Measurements from ENCODE around the gene IL7R. TPM values are rescaled to one million over a fixed set of nuclear protein-coding genes. Genes with fewer than 3 reads are reported as not detected.

IL7R gene
- total and polyA plus RNA-seq, 9 donors, result 0.28 to 11.3 (median 3.2) TPM

DNA sequence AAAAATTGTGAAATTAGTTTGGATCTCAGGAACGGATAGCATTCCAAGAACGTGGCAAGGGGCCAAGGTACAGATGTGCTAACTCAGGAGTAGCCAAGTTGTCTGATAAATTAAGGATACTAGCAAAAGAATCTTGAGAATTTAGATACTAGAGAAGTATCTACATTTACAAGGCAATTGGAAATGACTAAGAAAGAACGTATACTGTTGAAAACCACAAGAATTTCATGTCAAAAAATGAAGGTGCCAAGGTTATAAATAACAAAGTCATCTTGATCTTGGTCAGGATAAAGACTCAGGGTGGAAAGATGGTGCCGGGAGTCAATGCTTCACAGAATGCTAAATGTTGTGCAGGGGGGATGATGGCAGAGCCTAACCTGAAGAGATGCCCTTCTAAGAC, 62.5 kb downstream of the IL7R start:
- TF ChIP-seq EP300 (IDR thresholded peaks at IDR 0.05), result no peak
- TF ChIP-seq POLR2A (IDR thresholded peaks at IDR 0.05), result no peak
- TF ChIP-seq, protein P1, sequence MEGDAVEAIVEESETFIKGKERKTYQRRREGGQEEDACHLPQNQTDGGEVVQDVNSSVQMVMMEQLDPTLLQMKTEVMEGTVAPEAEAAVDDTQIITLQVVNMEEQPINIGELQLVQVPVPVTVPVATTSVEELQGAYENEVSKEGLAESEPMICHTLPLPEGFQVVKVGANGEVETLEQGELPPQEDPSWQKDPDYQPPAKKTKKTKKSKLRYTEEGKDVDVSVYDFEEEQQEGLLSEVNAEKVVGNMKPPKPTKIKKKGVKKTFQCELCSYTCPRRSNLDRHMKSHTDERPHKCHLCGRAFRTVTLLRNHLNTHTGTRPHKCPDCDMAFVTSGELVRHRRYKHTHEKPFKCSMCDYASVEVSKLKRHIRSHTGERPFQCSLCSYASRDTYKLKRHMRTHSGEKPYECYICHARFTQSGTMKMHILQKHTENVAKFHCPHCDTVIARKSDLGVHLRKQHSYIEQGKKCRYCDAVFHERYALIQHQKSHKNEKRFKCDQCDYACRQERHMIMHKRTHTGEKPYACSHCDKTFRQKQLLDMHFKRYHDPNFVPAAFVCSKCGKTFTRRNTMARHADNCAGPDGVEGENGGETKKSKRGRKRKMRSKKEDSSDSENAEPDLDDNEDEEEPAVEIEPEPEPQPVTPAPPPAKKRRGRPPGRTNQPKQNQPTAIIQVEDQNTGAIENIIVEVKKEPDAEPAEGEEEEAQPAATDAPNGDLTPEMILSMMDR (IDR thresholded peaks at IDR 0.05), result no peak
- Histone ChIP-seq H3K36me3 (no peaks in the 10 kb centered on the region), H3K4me3 (no peak overlapping the region), H3K27me3 (no peaks in the 10 kb centered on the region), H3K4me1 (ENCODE audit: insufficient read depth) (no peaks in the 10 kb centered on the region), H3K27ac (no peak overlapping the region), H3K9me3 (no peaks in the 10 kb centered on the region)
- intact Hi-C loops (cut with DNase I), result no loop called here
- 11 to 16% (median 14%) methylated on average over 4 of the region's 4 CpGs for WGBS, 3 donors
- no peak for DNase-seq

DNA sequence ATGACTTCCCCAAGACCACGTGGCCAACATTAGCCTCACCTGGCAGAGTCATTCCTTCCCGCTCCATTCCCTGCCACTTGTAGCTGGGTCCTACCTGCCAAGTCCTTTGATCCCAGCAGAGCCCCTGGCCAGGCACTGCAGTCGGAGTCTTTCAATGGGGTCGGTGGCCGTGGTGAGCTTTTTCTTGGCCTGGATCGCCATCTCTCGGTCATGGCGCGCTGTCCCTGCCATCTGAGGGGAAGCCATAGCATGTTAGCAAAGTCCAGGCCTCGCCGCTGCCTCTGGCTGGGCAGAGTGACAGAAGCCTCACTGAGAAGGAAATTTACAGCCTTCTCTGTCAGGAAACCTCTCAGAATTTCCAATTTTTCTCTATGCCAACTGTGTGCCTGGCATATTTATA, 64.2 kb downstream of the IL7R start:
- intact Hi-C loops (cut with DNase I), result loop anchor here in 1 of 4 donors (10.0 kb wide), 2 partner anchors 146 to 306 kb away; partner anchors contain the start of gene SPEF2

DNA sequence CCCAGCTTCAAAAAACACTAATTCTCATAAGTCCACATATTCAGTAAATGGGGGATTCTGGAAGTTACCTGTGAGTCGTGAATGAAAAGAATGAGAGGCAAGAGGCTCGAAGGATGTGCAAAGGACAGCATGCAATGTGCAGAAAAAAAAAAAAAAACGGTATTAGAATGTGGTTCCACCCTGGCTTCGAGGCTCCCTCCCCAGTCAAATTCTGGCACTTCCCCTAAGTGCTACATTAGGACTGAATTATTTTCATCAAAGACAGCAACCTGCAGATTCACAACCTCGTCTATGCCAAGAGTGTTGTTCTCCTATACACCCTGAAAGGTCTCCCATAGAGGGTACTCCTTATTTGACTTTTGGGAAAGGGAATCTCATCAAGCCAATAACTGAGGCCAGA, 65.2 kb downstream of the IL7R start:
- no peak for TF ChIP-seq POLR2A (IDR thresholded peaks at IDR 0.05)
- TF ChIP-seq, protein P1 (IDR thresholded peaks at IDR 0.05), result no peak
- TF ChIP-seq EP300 (IDR thresholded peaks at IDR 0.05), result no peak
- intact Hi-C loops (cut with DNase I), result loop anchor here in 1 of 4 donors (10.0 kb wide), 2 partner anchors 147 to 307 kb away; partner anchors contain the start of gene SPEF2
- Histone ChIP-seq H3K27ac (no peak overlapping the region), H3K4me1 (ENCODE audit: insufficient read depth) (no peaks in the 10 kb centered on the region), H3K36me3 (no peaks in the 10 kb centered on the region), H3K4me3 (no peak overlapping the region), H3K27me3 (no peaks in the 10 kb centered on the region), H3K9me3 (no peaks in the 10 kb centered on the region)
- DNase-seq, result no peak
- WGBS, 3 donors, result 70 to 74% (median 74%) methylated on average over 5 of the region's 5 CpGs

More for the DNA sequence above, 64.2 kb downstream of the IL7R start:
- Histone ChIP-seq H3K4me3 (no peak overlapping the region), H3K4me1 (ENCODE audit: insufficient read depth) (no peaks in the 10 kb centered on the region), H3K27ac (no peak overlapping the region), H3K27me3 (no peaks in the 10 kb centered on the region), H3K9me3 (no peaks in the 10 kb centered on the region), H3K36me3 (no peaks in the 10 kb centered on the region)
- TF ChIP-seq POLR2A (IDR thresholded peaks at IDR 0.05) (no peak), EP300 (IDR thresholded peaks at IDR 0.05) (no peak)
- TF ChIP-seq, protein P1 (IDR thresholded peaks at IDR 0.05), result no peak
- WGBS, 3 donors, result 63 to 77% (median 75%) methylated on average over 11 of the region's 11 CpGs
- no peak for DNase-seq

DNA sequence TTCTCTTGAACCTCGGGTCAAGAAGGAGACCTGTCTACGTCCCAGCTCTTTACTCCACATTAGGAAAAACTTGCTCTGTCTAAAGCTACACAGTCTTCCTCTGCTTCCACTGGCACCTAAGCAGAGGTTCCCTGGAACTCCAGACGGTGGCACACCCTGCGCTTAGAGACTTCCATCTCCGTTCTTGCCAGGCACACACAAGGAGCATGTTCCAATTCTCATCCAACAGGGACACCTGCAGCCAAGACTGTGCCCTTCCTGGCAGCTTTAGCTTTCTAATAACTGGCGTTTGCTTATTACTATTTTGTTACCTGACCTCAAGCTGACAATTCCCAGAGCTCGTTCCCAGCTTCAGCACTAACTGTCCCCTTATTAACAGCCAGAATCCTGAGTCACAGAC, 65.8 kb downstream of the IL7R start:
- Histone ChIP-seq H3K36me3 (no peaks in the 10 kb centered on the region), H3K4me1 (ENCODE audit: insufficient read depth) (no peaks in the 10 kb centered on the region), H3K9me3 (no peaks in the 10 kb centered on the region), H3K4me3 (no peak overlapping the region), H3K27ac (no peak overlapping the region), H3K27me3 (no peaks in the 10 kb centered on the region)
- no peak for DNase-seq
- intact Hi-C loops (cut with DNase I), result loop anchor here in 1 of 4 donors (10.0 kb wide), 2 partner anchors 148 to 308 kb away; partner anchors contain the start of gene SPEF2
- no peak for TF ChIP-seq EP300 (IDR thresholded peaks at IDR 0.05)
- TF ChIP-seq POLR2A (IDR thresholded peaks at IDR 0.05), result no peak
- TF ChIP-seq, protein P1 (IDR thresholded peaks at IDR 0.05), result no peak
- 79 to 86% (median 81%) methylated on average over 7 of the region's 7 CpGs for WGBS, 3 donors

All from ovary (tissue), 9 donors.